GM12891 (cell line): Measurements from ENCODE around the gene CAMKMT.

Experiments
- PAX5 ChIP-seq: IDR thresholded peaks from 2 replicates; pipeline ENCODE4 v1.6.1; 2011; ENCODE audit warnings: low read length, moderate library complexity, mild to moderate bottlenecking; ENCODE audit not compliant: insufficient read depth, severe bottlenecking
- POLR2A ChIP-seq: IDR thresholded peaks from 2 replicates; pipeline ENCODE4 v1.6.1; 2011; ENCODE audit warnings: low read depth, low read length, control low read depth
- POLR2AphosphoS5 ChIP-seq: IDR thresholded peaks from 2 replicates; pipeline ENCODE4 v1.6.1; 2011; ENCODE audit warnings: low read depth, low read length, control low read depth
- POU2F2 ChIP-seq: IDR thresholded peaks from 2 replicates; pipeline ENCODE4 v1.6.1; 2011; ENCODE audit warnings: low read depth, mild to moderate bottlenecking, control low read depth, low read length, moderate library complexity
- SPI1 ChIP-seq: IDR thresholded peaks from 2 replicates; pipeline ENCODE4 v1.6.1; 2011; ENCODE audit warnings: low read depth, low read length, control low read depth
- TAF1 ChIP-seq: IDR thresholded peaks from 2 replicates; pipeline ENCODE4 v1.6.1; 2011; ENCODE audit warnings: low read depth, low read length, control low read depth

DNA sequence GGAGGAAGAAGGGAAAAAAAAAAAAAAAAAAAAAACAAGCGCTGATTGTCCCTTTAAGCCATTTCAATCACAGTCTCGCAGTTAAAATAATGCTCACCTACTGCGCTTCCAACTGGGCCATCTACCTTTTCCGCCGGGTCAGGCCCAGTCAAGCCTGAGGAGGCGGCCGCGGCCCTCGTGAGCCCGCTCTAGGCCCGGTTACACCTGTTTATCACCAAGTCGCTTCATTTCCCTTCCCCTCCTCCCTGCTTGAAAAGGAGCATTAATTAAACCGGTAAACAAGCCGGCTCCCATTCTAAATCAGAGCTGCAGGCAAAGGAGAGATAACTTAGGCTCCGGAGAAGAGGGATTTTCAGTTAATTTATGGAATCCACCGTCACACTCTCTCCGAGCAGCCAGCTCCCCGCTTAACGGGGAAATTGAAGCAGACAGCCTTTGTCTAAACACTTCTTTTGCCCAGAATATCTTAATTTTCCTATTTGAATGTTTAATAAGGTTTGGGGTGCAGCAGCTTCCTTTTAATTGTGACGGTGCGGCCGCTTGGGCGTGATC lies 439.6 kb downstream of the CAMKMT start:
- no peak for TF ChIP-seq POLR2AphosphoS5
- no peak for TF ChIP-seq POLR2A
- TF ChIP-seq POU2F2 = no peak
- TF ChIP-seq TAF1 = no peak
- TF ChIP-seq PAX5 = no peak
- TF ChIP-seq SPI1 = no peak
